OCI-LY3 (cell line): Measurements from ENCODE around the gene LRRC56.

Experiments
- CTCF ChIP-seq: fragments of 200-600, 300-600 bp; sonication (generic); IDR thresholded peaks from 2 replicates; pipeline ENCODE4 v1.5.1; 2014; ENCODE audit warnings: antibody characterized with exemption, low read length, low read depth
- EZH2phosphoT487 ChIP-seq: fragments of 200-600 bp; shearing (Covaris generic); IDR thresholded peaks from 2 replicates; pipeline ENCODE4 v1.6.1; 2018; ENCODE audit warnings: antibody characterized with exemption, mixed run types, low read depth

- no peak for TF ChIP-seq CTCF
- no peak for TF ChIP-seq EZH2phosphoT487
Observed at GRCh38 chr11:489610-490185, 47.6 kb upstream of the LRRC56 start.
